Measurements from ENCODE around the gene HOXB9. TPM values are rescaled to one million over a fixed set of nuclear protein-coding genes. Genes with fewer than 3 reads are reported as not detected.
A peak's percentile ranks its signal among the peaks of the same experiment; 100 is the strongest.

HOXB9 gene
- total and polyA plus RNA-seq, 7 experiments from 2014 or later: 0.12 to 0.24 (median 0.16) TPM; not detected in 4

DNA sequence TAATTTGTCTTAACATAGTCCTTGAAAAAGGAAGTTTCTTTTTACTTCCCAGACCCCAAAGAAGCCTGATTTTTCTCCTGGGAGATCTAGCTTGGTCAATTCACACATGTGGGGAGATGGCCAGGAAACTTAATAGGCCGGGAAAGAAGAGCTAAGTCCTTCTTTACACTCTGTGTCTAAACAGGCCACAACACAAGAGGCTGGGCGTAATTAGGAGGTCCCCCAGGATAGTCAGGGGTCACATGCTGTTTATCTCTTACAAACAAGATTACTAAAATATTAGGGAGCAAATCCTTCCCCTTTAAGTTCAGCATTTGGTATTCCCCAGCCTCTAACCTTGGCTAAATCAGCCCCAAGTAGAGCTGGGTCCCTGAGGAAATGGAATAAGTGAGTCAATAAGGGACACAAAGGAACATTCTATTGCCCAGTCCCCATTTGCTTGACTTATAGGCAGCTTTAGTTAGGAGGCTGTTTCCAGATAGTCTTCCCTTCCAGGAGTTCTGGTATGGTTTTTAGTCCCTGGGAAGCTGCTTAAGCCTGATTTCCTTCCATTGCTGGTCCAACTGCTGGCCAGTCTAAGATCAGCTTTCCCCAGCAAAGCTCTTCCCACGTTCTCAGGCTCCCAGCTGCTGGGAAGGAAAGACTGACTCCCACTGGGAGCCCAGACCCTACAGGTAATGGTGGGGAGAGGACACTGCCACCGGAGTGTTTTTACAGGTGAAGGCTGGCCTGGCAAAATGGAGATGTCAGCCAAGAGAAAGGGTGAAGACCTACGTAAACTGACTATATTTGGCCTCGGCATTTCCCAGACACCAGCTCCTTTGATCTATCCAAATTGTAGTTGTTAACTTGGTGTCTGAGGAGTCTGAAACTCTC, 14.1 kb upstream of the HOXB9 start:
- POLR2A ChIA-PET: no interaction called here
- H3K27ac Mint-ChIP-seq: no peak overlapping the region

DNA sequence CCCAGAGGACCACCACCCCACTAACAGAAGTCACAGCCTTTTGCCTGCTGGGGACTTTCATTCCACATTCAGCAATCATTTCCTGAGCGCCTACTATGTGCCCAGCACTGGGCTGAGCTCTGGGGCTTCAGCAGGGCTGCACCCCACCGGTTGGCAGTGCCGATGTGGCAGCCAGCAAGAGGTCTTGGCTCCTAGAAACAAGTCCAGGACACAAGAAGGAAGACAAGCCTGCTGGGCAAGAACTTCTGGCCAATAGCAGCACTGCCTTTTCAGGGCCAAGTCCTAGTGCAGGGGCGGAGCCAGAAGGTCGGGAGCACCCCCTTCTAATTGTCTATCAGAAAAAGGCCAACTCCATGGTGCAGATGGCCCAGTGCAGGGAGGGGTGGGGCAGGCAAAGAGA, 13.0 kb upstream of the HOXB9 start:
- no peak for DNase-seq
- Histone ChIP-seq H3K27me3 (ENCODE audit: control insufficient read depth in 2 of 2, insufficient read depth in 2 of 2, low read length in 2 of 2) (peaks cover 12 to 49% of the 10 kb centered on the region in 2 donors), H3K36me3 (ENCODE audit: control insufficient read depth in 2 of 3, insufficient read depth in 3 of 3, low read length in 3 of 3) (no peaks in the 10 kb centered on the region), H3K9me3 (ENCODE audit: control insufficient read depth in 2 of 3, low read length in 3 of 3) (no peaks in the 10 kb centered on the region), H3K4me3 (ENCODE audit: low read length) (no peak overlapping the region), H3K4me1 (ENCODE audit: control insufficient read depth in 2 of 2, insufficient read depth in 2 of 2, low read length in 2 of 2) (peaks cover 0 to 6% of the 10 kb centered on the region in 2 donors), H3K27ac (ENCODE audit: low read depth, low read length) (no peak overlapping the region)
- no peak for ATAC-seq
- no peak overlapping the region for H3K27ac Mint-ChIP-seq
- CTCF ChIA-PET: no interaction called here
- no peak overlapping the region for H3K4me3 Mint-ChIP-seq
- H3K4me1 Mint-ChIP-seq: peaks cover 11 to 22% (median 16%) of the 10 kb centered on the region in 7 donors
- intact Hi-C loops (cut with micrococcal nuclease): no loop called here
- H3K27me3 Mint-ChIP-seq: peaks cover 84 to 100% (median 92%) of the 10 kb centered on the region in 5 donors
- H3K36me3 Mint-ChIP-seq: no peaks in the 10 kb centered on the region
- H3K9me3 Mint-ChIP-seq: peaks cover 0 to 3% (median 0%) of the 10 kb centered on the region in 11 donors
- POLR2A ChIA-PET: no interaction called here

More for the DNA sequence above, 14.1 kb upstream of the HOXB9 start:
- H3K4me3 ChIP-seq (ENCODE audit: low read length): no peak overlapping the region
- CTCF ChIA-PET: no interaction called here
- H3K36me3 ChIP-seq (ENCODE audit: control insufficient read depth in 2 of 3, insufficient read depth in 3 of 3, low read length in 3 of 3): no peaks in the 10 kb centered on the region
- H3K27me3 Mint-ChIP-seq: peaks cover 84 to 100% (median 94%) of the 10 kb centered on the region in 5 donors
- H3K4me3 Mint-ChIP-seq: no peak overlapping the region
- peaks cover 0 to 3% (median 0%) of the 10 kb centered on the region in 11 donors for H3K9me3 Mint-ChIP-seq
- no peaks in the 10 kb centered on the region for H3K36me3 Mint-ChIP-seq
- intact Hi-C loops (cut with micrococcal nuclease): loop anchor here in 1 of 2 donors (5.0 kb wide), 1 partner anchor 87 kb away; the partner anchor contains the start of gene HOXB13
- no peaks in the 10 kb centered on the region for H3K9me3 ChIP-seq (ENCODE audit: control insufficient read depth in 2 of 3, low read length in 3 of 3)
- peaks cover 11 to 22% (median 16%) of the 10 kb centered on the region in 7 donors for H3K4me1 Mint-ChIP-seq
- H3K27me3 ChIP-seq (ENCODE audit: control insufficient read depth in 2 of 2, insufficient read depth in 2 of 2, low read length in 2 of 2): peaks cover 4 to 48% of the 10 kb centered on the region in 2 donors
- no peak overlapping the region for H3K27ac ChIP-seq (ENCODE audit: low read depth, low read length)
- no peak for DNase-seq
- H3K4me1 ChIP-seq (ENCODE audit: control insufficient read depth in 2 of 2, insufficient read depth in 2 of 2, low read length in 2 of 2): peaks cover 0 to 6% of the 10 kb centered on the region in 2 donors
- no peak for ATAC-seq

DNA sequence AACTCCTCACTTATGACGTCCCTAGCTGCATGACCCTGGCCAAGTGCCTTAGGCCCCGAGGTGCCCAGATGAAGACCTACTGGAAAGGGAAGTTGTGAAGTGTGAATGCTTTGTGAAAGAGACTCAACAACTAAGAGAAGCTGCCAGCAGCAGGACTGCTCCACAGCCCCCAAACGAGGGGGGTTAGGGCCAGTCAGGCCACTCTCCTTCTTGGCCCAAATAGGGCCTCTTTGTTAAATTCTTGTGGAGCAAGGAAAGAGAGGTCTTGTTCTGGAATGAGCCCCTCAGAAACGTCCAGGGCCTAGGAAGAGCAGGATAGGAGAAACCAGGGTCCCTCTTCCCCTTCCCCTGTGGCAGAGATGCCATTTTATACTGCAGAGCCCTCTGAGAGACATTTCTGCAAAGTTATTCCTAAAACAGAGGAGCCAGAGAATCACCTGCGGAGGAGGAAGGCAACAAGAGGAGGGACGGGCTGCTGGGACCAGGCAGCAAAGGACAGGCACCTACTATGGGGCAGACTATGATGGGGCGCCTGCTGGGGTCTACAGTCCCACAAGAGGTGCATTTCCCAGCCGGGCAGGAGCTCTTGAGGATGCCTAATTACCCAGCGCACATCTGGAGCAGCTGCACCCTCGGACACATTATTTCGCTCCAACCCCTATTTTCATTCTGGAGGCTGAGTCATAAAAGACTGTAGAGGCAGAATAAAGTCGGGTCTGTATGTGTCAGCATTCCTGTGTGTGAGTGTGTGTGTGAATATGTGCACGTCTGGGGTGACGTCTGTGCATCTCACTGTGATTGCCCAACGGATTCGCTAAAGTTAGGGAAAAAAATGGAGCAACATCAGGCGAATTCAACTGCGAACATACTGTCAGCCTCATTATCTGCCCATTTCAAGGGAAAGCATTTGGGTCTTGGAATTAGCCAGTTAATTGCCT, 11.4 kb upstream of the HOXB9 start:
- no peak for DNase-seq
- peaks cover 0 to 4% (median 0%) of the 10 kb centered on the region in 5 donors for H3K36me3 Mint-ChIP-seq
- Histone ChIP-seq H3K9me3 (ENCODE audit: control insufficient read depth in 2 of 3, low read length in 3 of 3) (no peaks in the 10 kb centered on the region), H3K27me3 (ENCODE audit: control insufficient read depth in 2 of 2, insufficient read depth in 2 of 2, low read length in 2 of 2) (peaks cover 12 to 45% of the 10 kb centered on the region in 2 donors), H3K36me3 (ENCODE audit: control insufficient read depth in 2 of 3, insufficient read depth in 3 of 3, low read length in 3 of 3) (no peaks in the 10 kb centered on the region), H3K4me1 (ENCODE audit: control insufficient read depth in 2 of 2, insufficient read depth in 2 of 2, low read length in 2 of 2) (peaks cover 0 to 12% of the 10 kb centered on the region in 2 donors), H3K4me3 (ENCODE audit: low read length) (no peak overlapping the region), H3K27ac (ENCODE audit: low read depth, low read length) (no peak overlapping the region)
- POLR2A ChIA-PET: interaction anchor here (1.3 kb wide), 1 partner anchor 18 kb away, joined by 3 read pairs; no protein-coding TSS in a partner anchor
- intact Hi-C loops (cut with micrococcal nuclease): no loop called here
- peaks cover 0 to 5% (median 0%) of the 10 kb centered on the region in 11 donors for H3K9me3 Mint-ChIP-seq
- peaks cover 80 to 98% (median 92%) of the 10 kb centered on the region in 5 donors for H3K27me3 Mint-ChIP-seq
- ATAC-seq: no peak
- peak overlapping the region in 2 of 10 donors; percentile 23 to 57 for H3K4me3 Mint-ChIP-seq
- H3K4me1 Mint-ChIP-seq: peaks cover 13 to 26% (median 19%) of the 10 kb centered on the region in 7 donors
- H3K27ac Mint-ChIP-seq: no peak overlapping the region
- CTCF ChIA-PET: interaction anchor here (0.5 to 1.5 kb wide), 2 partner anchors 15 to 72 kb away, joined by 5 to 7 read pairs; no protein-coding TSS in a partner anchor

DNA sequence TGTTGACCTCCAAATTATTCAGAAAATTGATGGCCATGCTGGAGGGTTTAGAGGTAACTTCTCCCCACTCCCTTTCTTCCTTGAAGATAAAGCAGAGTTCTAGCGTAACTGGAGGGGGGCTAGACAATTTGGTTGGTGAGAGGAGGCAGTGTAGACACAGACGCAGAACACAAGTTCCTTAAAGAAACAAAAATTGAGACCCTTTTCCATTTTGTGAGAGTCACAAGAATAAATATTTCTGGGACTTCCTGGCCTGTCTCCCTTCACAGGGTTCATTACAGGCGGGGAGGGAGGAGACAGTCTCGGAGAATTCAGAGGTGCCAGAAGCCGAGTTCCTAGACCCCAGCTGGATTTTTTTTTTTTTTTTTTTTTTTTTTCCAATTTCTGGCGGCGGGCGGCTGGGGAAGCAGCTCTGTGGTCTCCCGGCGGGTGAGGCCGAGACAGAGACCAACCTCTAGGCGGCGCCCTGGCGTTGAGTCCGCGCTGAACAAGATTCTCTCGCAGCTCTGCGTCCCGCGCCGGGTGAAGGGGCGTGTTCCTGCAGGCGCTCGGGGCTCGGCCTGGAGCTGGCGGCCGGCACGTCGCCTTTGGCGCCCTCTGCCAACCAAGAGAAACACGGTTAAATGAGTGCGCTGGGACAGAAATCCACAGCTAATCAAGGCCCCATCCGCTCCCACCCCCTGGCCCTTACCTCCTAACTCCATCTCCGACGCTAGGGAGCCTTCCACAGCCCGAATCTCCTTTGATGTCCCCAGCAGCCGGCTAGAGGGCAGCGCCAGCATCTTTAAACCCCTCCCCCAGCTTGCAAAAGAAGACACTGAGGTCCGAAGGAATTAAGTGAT, 10.2 kb upstream of the HOXB9 start:
- Mint-ChIP-seq H3K36me3 (peaks cover 0 to 4% (median 0%) of the 10 kb centered on the region in 5 donors), H3K27me3 (peaks cover 74 to 98% (median 88%) of the 10 kb centered on the region in 5 donors), H3K4me1 (peaks cover 9 to 19% (median 17%) of the 10 kb centered on the region in 7 donors), H3K27ac (peak overlapping the region in 1 of 9 donors; percentile 25), H3K4me3 (peak overlapping the region in 7 of 10 donors; percentile 2 to 61 (median 54)), H3K9me3 (peaks cover 0 to 4% (median 0%) of the 10 kb centered on the region in 11 donors)
- ChIA-PET POLR2A (interaction anchor here (1.3 kb wide), 1 partner anchor 19 kb away, joined by 3 read pairs; no protein-coding TSS in a partner anchor), CTCF (interaction anchor here (0.5 to 1.5 kb wide), 4 partner anchors 13 to 345 kb away, joined by 3 to 7 read pairs (median 4); no protein-coding TSS in a partner anchor)
- Histone ChIP-seq H3K4me3 (ENCODE audit: low read length) (no peak overlapping the region), H3K27ac (ENCODE audit: low read depth, low read length) (no peak overlapping the region), H3K36me3 (ENCODE audit: control insufficient read depth in 2 of 3, insufficient read depth in 3 of 3, low read length in 3 of 3) (no peaks in the 10 kb centered on the region), H3K27me3 (ENCODE audit: control insufficient read depth in 2 of 2, insufficient read depth in 2 of 2, low read length in 2 of 2) (peaks cover 18 to 40% of the 10 kb centered on the region in 2 donors), H3K4me1 (ENCODE audit: control insufficient read depth in 2 of 2, insufficient read depth in 2 of 2, low read length in 2 of 2) (peaks cover 0 to 6% of the 10 kb centered on the region in 2 donors), H3K9me3 (ENCODE audit: control insufficient read depth in 2 of 3, low read length in 3 of 3) (no peaks in the 10 kb centered on the region)
- intact Hi-C loops (cut with micrococcal nuclease): no loop called here
- DNase-seq: peak in 6 of 9 donors; percentile 29 to 73 (median 48)
- ATAC-seq: peak; percentile 84

DNA sequence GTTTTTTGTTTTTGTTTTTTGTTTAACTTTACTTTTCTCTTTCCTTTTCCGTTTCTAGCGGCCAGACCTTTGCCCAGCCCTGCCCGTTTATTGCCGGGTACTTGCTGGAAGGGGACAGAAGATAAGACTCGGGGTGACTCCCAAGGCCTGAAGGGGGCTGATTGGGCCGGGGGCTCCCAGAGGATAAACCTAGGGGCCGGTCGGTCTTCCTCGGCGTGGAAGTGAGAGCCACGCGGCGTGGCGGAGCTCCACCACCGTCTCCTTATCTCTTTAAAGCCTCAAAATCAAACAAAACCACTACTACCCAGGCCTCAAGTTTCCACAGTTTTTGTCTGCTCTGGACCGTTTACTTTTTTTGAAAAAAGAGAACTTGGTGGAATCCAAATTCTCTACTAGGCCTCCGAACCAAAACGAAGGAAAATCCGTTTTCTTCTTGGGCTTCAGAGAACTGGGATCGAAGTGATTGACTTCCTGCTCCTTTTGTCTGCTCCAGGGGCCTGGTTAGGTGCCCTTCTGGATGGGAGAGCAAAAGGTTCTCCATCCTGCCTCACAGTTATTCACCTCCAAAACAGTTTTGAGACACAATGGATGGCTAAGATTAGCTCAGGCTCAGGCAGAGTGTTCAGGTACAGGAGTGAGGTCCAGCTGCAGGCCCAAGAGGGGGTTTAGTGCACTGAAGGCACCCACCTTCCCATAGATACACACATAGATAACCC, 8.5 kb upstream of the HOXB9 start:
- ATAC-seq (no peak), DNase-seq (no peak)
- no peak overlapping the region for H3K27ac ChIP-seq (ENCODE audit: low read depth, low read length)
- H3K36me3 Mint-ChIP-seq: peaks cover 0 to 4% (median 0%) of the 10 kb centered on the region in 5 donors
- H3K9me3 Mint-ChIP-seq: peaks cover 0 to 6% (median 0%) of the 10 kb centered on the region in 11 donors
- H3K4me1 Mint-ChIP-seq: peaks cover 6 to 16% (median 14%) of the 10 kb centered on the region in 7 donors
- H3K27ac Mint-ChIP-seq: peak overlapping the region in 1 of 9 donors; percentile 48
- ChIA-PET POLR2A (no interaction called here), CTCF (no interaction called here)
- H3K4me3 ChIP-seq (ENCODE audit: low read length): no peak overlapping the region
- intact Hi-C loops (cut with micrococcal nuclease): no loop called here
- H3K9me3 ChIP-seq (ENCODE audit: control insufficient read depth in 2 of 3, low read length in 3 of 3): no peaks in the 10 kb centered on the region
- H3K27me3 Mint-ChIP-seq: peaks cover 78 to 98% (median 89%) of the 10 kb centered on the region in 5 donors
- H3K36me3 ChIP-seq (ENCODE audit: control insufficient read depth in 2 of 3, insufficient read depth in 3 of 3, low read length in 3 of 3): no peaks in the 10 kb centered on the region
- H3K4me3 Mint-ChIP-seq: peak overlapping the region in 7 of 10 donors; percentile 16 to 77 (median 52)
- peaks cover 18 to 41% of the 10 kb centered on the region in 2 donors for H3K27me3 ChIP-seq (ENCODE audit: control insufficient read depth in 2 of 2, insufficient read depth in 2 of 2, low read length in 2 of 2)
- peaks cover 0 to 6% of the 10 kb centered on the region in 2 donors for H3K4me1 ChIP-seq (ENCODE audit: control insufficient read depth in 2 of 2, insufficient read depth in 2 of 2, low read length in 2 of 2)

Data from naive thymus-derived CD4-positive, alpha-beta T cell (primary cell).